HG02642 (cell line): ENCODE measurements around the gene HES6.

Source experiments
- ATAC-seq: cut with Tn5 transposase; IDR thresholded peaks from one replicate; pipeline ENCODE4 v1.9.1; 2021; ENCODE audit warnings: mild to moderate bottlenecking; ENCODE audit not compliant: unreplicated experiment, poor library complexity

The HES6 gene

GRCh38 chr2:238237431-238238135, 2.3 kb downstream of the HES6 start:
- ATAC-seq, result no peak

GRCh38 chr2:238236571-238236970, 3.3 kb downstream of the HES6 start:
- no peak for ATAC-seq

GRCh38 chr2:238235856-238236255, 4.0 kb downstream of the HES6 start:
- ATAC-seq, result no peak

- no peak for ATAC-seq
Observed at GRCh38 chr2:238235331-238235732, 4.5 kb downstream of the HES6 start.

- no peak for ATAC-seq
Observed at GRCh38 chr2:238233625-238234024, 6.2 kb downstream of the HES6 start.

- ATAC-seq, result no peak
Observed at GRCh38 chr2:238231809-238232208, 8.0 kb downstream of the HES6 start.

- peak; percentile 64 for ATAC-seq
Observed at GRCh38 chr2:238231251-238231793, 8.5 kb downstream of the HES6 start.

GRCh38 chr2:238230699-238231098, 9.1 kb downstream of the HES6 start:
- no peak for ATAC-seq

- ATAC-seq, result no peak
Observed at GRCh38 chr2:238228700-238229099, 11.1 kb downstream of the HES6 start.

GRCh38 chr2:238227587-238228032, 12.2 kb downstream of the HES6 start:
- no peak for ATAC-seq

- ATAC-seq, result no peak
Observed at GRCh38 chr2:238226698-238227586, 12.9 kb downstream of the HES6 start.

GRCh38 chr2:238225911-238226697, 13.7 kb downstream of the HES6 start:
- ATAC-seq, result no peak

GRCh38 chr2:238225121-238225520, 14.7 kb downstream of the HES6 start:
- ATAC-seq, result no peak

- no peak for ATAC-seq
Observed at GRCh38 chr2:238224356-238225035, 15.3 kb downstream of the HES6 start.

GRCh38 chr2:238220892-238221521, 18.8 kb downstream of the HES6 start:
- no peak for ATAC-seq

- no peak for ATAC-seq
Observed at GRCh38 chr2:238220274-238220891, 19.5 kb downstream of the HES6 start.

- no peak for ATAC-seq
Observed at GRCh38 chr2:238216651-238217184, 23.1 kb downstream of the HES6 start.

GRCh38 chr2:238207006-238207405, 32.8 kb downstream of the HES6 start:
- ATAC-seq, result no peak
